Gastroesophageal sphincter (tissue), 3 donors: ENCODE measurements around the gene SCAF1.

ENCODE experiments used
- CTCF ChIP-seq, 4 experiments: fragments of 200-600 bp in 2 of 4; fragments of 450-650 bp in 2 of 4; sonication (generic) in 1 of 4; IDR thresholded peaks; one replicate each; pipeline ENCODE4 v1.5.1; 2017 to 2019; ENCODE audit warnings: antibody characterized with exemption in 4 of 4, mild to moderate bottlenecking in 2 of 4, moderate library complexity in 2 of 4
- POLR2A ChIP-seq, 2 donors: fragments of 450-650 bp; IDR thresholded peaks; one replicate each; pipeline ENCODE4 v1.6.1; 2017; ENCODE audit warnings: antibody characterized with exemption in 2 of 2, mild to moderate bottlenecking in 2 of 2, moderate library complexity in 1 of 2

DNA sequence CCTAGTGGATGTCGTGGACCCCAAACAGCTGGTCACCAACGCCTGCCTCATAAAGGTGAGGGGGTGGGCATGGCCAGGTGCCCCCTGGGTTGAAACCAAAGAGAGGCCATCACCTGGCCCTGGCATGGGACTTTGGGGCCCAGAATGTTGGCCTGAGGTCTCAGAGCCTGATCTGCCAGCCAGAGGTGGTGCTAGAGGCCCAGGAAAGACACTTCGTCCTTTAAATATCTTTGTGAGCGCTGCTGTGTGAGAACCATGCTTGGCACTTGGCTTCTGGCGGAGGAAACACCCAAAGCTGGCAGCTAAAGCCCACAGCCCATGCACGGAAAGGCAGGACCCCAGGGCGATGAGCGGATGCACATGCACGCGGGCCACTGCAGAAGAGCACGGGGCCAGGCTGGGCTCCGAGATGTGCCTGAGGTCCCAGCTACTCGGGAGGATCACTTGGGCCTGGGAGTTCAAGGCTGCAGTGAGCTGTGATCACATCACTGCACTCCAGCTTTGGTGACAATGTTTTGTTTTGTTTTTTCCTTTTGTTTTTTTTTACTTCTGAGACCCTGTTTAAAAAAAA, 43.1 kb downstream of the SCAF1 start:
- TF ChIP-seq POLR2A (IDR thresholded peaks at IDR 0.05) (no peak), CTCF (IDR thresholded peaks at IDR 0.05) (no peak)
